Spleen (tissue), 7 donors: ENCODE data around the gene PTPRU.

ENCODE experiments used
- POLR2AphosphoS5 ChIP-seq, 3 donors: sonication (generic); formaldehyde crosslinking; IDR thresholded peaks; one replicate each; pipeline ENCODE4 v1.5.1; 2017; ENCODE audit warnings: antibody characterized with exemption in 3 of 3
- TF ChIP-seq, protein P1 (sequence below), 11 experiments: fragments of 200-600 bp in 7 of 11; fragments of 450-650 bp in 4 of 11; sonication (generic) in 4 of 11; IDR thresholded peaks in 8 of 11; conservative IDR thresholded peaks in 3 of 11; 1 replicate in 7 of 11; 2 replicates in 4 of 11; pipeline versions ENCODE4 v1.4.0 to v1.8.0; 2016 to 2021; ENCODE audit warnings: antibody characterized with exemption in 11 of 11, inconsistent platforms in 4 of 11, mild to moderate bottlenecking in 1 of 11
- donor health status: DM: no; HTN: no; CAD: no; lungs with moderate emphysema.
- donor health status: DM: no; HTN: no; CAD: no.
- donor health status: DM: no; HTN: no; CAD: no.

- TF ChIP-seq, protein P1, sequence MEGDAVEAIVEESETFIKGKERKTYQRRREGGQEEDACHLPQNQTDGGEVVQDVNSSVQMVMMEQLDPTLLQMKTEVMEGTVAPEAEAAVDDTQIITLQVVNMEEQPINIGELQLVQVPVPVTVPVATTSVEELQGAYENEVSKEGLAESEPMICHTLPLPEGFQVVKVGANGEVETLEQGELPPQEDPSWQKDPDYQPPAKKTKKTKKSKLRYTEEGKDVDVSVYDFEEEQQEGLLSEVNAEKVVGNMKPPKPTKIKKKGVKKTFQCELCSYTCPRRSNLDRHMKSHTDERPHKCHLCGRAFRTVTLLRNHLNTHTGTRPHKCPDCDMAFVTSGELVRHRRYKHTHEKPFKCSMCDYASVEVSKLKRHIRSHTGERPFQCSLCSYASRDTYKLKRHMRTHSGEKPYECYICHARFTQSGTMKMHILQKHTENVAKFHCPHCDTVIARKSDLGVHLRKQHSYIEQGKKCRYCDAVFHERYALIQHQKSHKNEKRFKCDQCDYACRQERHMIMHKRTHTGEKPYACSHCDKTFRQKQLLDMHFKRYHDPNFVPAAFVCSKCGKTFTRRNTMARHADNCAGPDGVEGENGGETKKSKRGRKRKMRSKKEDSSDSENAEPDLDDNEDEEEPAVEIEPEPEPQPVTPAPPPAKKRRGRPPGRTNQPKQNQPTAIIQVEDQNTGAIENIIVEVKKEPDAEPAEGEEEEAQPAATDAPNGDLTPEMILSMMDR (IDR thresholded peaks at IDR 0.05 in 8 of 11, conservative IDR thresholded peaks at IDR 0.05 in 3 of 11), result no peak
- no peak for TF ChIP-seq POLR2AphosphoS5 (IDR thresholded peaks at IDR 0.05)
Observed at GRCh38 chr1:29196863-29197589, 39.3 kb upstream of the PTPRU start.
